SK-N-SH treated with all-trans-retinoic acid at 6 μM for 48 hours (cell line): ENCODE measurements around the gene ZNF132.

Experiments
- ARNTL ChIP-seq: fragments of 450-650 bp; formaldehyde crosslinking; IDR thresholded peaks from 2 replicates; pipeline ENCODE4 v1.5.0; 2020; ENCODE audit warnings: low read depth, mild to moderate bottlenecking, moderate library complexity, borderline replicate concordance
- CREB5 ChIP-seq: fragments of 250-450 bp; sonication (Bioruptor Pico); IDR thresholded peaks from 2 replicates; pipeline ENCODE4 v1.5.1; 2020; ENCODE audit warnings: low read depth, mild to moderate bottlenecking, moderate library complexity
- ISL1 ChIP-seq: fragments of 250-450 bp; sonication (Bioruptor Pico); IDR thresholded peaks from 2 replicates; pipeline ENCODE4 v2.1.2; 2022; ENCODE audit warnings: mild to moderate bottlenecking, moderate library complexity
- OSR1 ChIP-seq: fragments of 250-450 bp; sonication (Bioruptor Pico); IDR thresholded peaks from 2 replicates; pipeline ENCODE4 v1.8.0; 2022; ENCODE audit warnings: moderate library complexity, mild to moderate bottlenecking, inconsistent platforms
- PATZ1 ChIP-seq: fragments of 250-450 bp; sonication (Bioruptor Pico); IDR thresholded peaks from 2 replicates; pipeline ENCODE4 v1.8.0; 2020; ENCODE audit warnings: mild to moderate bottlenecking, moderate library complexity, borderline replicate concordance
- RARB ChIP-seq: fragments of 250-450 bp; sonication (Bioruptor Pico); IDR thresholded peaks from 2 replicates; pipeline ENCODE4 v1.8.0; 2021; ENCODE audit warnings: mild to moderate bottlenecking, moderate library complexity
- TOX ChIP-seq: fragments of 250-450 bp; sonication (Bioruptor Pico); IDR thresholded peaks from 2 replicates; pipeline ENCODE4 v1.8.0; 2021; ENCODE audit warnings: mild to moderate bottlenecking, moderate library complexity, borderline replicate concordance
- ZFP30 ChIP-seq: fragments of 450-650 bp; formaldehyde crosslinking; IDR thresholded peaks from 2 replicates; pipeline ENCODE4 v1.5.0; 2022; ENCODE audit warnings: mild to moderate bottlenecking, moderate library complexity
- ZNF8 ChIP-seq: fragments of 450-650 bp; formaldehyde crosslinking; IDR thresholded peaks from 2 replicates; pipeline ENCODE4 v1.5.0; 2020; ENCODE audit warnings: mild to moderate bottlenecking, moderate library complexity

- TF ChIP-seq CREB5 (CRISPR knock-in tag) (no peak), PATZ1 (CRISPR knock-in tag) (no peak), TOX (CRISPR knock-in tag) (no peak), ZNF8 (CRISPR knock-in tag) (no peak), ZFP30 (CRISPR knock-in tag) (no peak), ARNTL (no peak), OSR1 (CRISPR knock-in tag) (no peak), RARB (CRISPR knock-in tag) (no peak), ISL1 (CRISPR knock-in tag) (no peak)
Measured at GRCh38 chr19:58479736-58480480, 40.0 kb upstream of the ZNF132 start.
